ELF-1 (cell line): ENCODE measurements around the gene RBM20.
"Not testable (repeated sequence)": the region's sequence is repeated elsewhere in the genome, so short reads cannot be mapped to it uniquely, and the experiment has no call there.

Source experiments
- DNase-seq: peaks from one replicate; pipeline ENCODE4 v3.0.0-alpha.2; 2016; ENCODE audit warnings: low read depth, low spot score

RBM20 gene

GRCh38 chr10:110625356-110625894, 18.7 kb upstream of the RBM20 start:
- no peak for DNase-seq

- DNase-seq: no peak
These were observed 17.9 kb upstream of the RBM20 start for GRCh38 chr10:110625951-110626855.

GRCh38 chr10:110628161-110628560, 16.0 kb upstream of the RBM20 start:
- no peak for DNase-seq

GRCh38 chr10:110629680-110630191, 14.4 kb upstream of the RBM20 start:
- no peak for DNase-seq

GRCh38 chr10:110631934-110632333, 12.2 kb upstream of the RBM20 start:
- DNase-seq: no peak

GRCh38 chr10:110632591-110633215, 11.4 kb upstream of the RBM20 start:
- no peak for DNase-seq

- no peak for DNase-seq
These were observed 9.5 kb upstream of the RBM20 start for GRCh38 chr10:110634527-110635209.

- DNase-seq: no peak
These were observed 7.6 kb upstream of the RBM20 start for GRCh38 chr10:110636572-110636931.

GRCh38 chr10:110636932-110637557, 7.1 kb upstream of the RBM20 start:
- peak; percentile 48 for DNase-seq

- peak; percentile 65 for DNase-seq
These were observed 6.5 kb upstream of the RBM20 start for GRCh38 chr10:110637558-110638053.

- no peak for DNase-seq
These were observed 5.8 kb upstream of the RBM20 start for GRCh38 chr10:110638319-110638718.

- DNase-seq: not testable (repeated sequence)
These were observed 5.1 kb upstream of the RBM20 start for GRCh38 chr10:110639046-110639445.

- DNase-seq: not testable (repeated sequence)
These were observed 4.3 kb upstream of the RBM20 start for GRCh38 chr10:110639858-110640257.

GRCh38 chr10:110641256-110641655, 2.9 kb upstream of the RBM20 start:
- DNase-seq: peak; percentile 89

- DNase-seq: no peak
These were observed 1.7 kb upstream of the RBM20 start for GRCh38 chr10:110642204-110643034.

- DNase-seq: peak; percentile 79
These were observed 992 bp upstream of the RBM20 start for GRCh38 chr10:110643035-110643652.

- DNase-seq: no peak
These were observed 694 bp downstream of the RBM20 start for GRCh38 chr10:110644598-110645462.

GRCh38 chr10:110646417-110647135, 2.4 kb downstream of the RBM20 start:
- DNase-seq: no peak

- DNase-seq: no peak
These were observed 2.9 kb downstream of the RBM20 start for GRCh38 chr10:110647136-110647430.
